OCI-LY7 (cell line): ENCODE measurements around the gene CASP8.

Experiments used
- CTCF ChIP-seq: fragments of 200-600 bp; sonication (generic); conservative IDR thresholded peaks from 2 replicates; pipeline ENCODE4 v1.5.1; 2014; ENCODE audit warnings: mild to moderate bottlenecking, antibody characterized with exemption, low read length, moderate library complexity, mixed read lengths
- EZH2phosphoT487 ChIP-seq: fragments of 200-600 bp; sonication (generic); IDR thresholded peaks from 2 replicates; pipeline ENCODE4 v1.6.1; 2018; ENCODE audit warnings: low read depth, borderline replicate concordance, mild to moderate bottlenecking, mixed run types, antibody characterized with exemption, low read length, moderate library complexity, mixed read lengths

GRCh38 chr2:201308914-201309313 lies 48.6 kb downstream of the CASP8 start:
- no peak for TF ChIP-seq CTCF
- no peak for TF ChIP-seq EZH2phosphoT487
